Measurements from ENCODE around the gene ILK.

The ILK gene

GRCh38 chr11:6650980-6651379, 47.4 kb downstream of the ILK start:
- H3K9me3 Mint-ChIP-seq, result no peaks in the 10 kb centered on the region
- H3K27me3 Mint-ChIP-seq, result peaks cover 0 to under 1% of the 10 kb centered on the region in 2 donors
- H3K4me1 Mint-ChIP-seq (ENCODE audit: low read depth in 2 of 2), result peaks cover 0 to 1% of the 10 kb centered on the region in 2 donors
- no peak overlapping the region for H3K4me3 Mint-ChIP-seq
- DNase-seq (no peak), ATAC-seq (replicated peaks) (no peak)
- H3K27ac Mint-ChIP-seq, result no peak overlapping the region
- no peaks in the 10 kb centered on the region for H3K36me3 Mint-ChIP-seq (ENCODE audit: insufficient read depth)

- no peak for ATAC-seq (replicated peaks)
- no peak overlapping the region for H3K4me3 Mint-ChIP-seq
- H3K9me3 Mint-ChIP-seq, result no peaks in the 10 kb centered on the region
- peaks cover 4 to 9% of the 10 kb centered on the region in 2 donors for H3K27me3 Mint-ChIP-seq
- no peak for DNase-seq
- no peak overlapping the region for H3K27ac Mint-ChIP-seq
- H3K4me1 Mint-ChIP-seq (ENCODE audit: low read depth in 2 of 2), result peaks cover 0 to 6% of the 10 kb centered on the region in 2 donors
- H3K36me3 Mint-ChIP-seq (ENCODE audit: insufficient read depth), result no peaks in the 10 kb centered on the region
Measured at GRCh38 chr11:6652182-6652581, 48.6 kb downstream of the ILK start.

- H3K9me3 Mint-ChIP-seq, result no peaks in the 10 kb centered on the region
- H3K4me3 Mint-ChIP-seq, result no peak overlapping the region
- DNase-seq, result no peak
- H3K27me3 Mint-ChIP-seq, result peaks cover 4 to 9% of the 10 kb centered on the region in 2 donors
- H3K36me3 Mint-ChIP-seq (ENCODE audit: insufficient read depth), result no peaks in the 10 kb centered on the region
- no peak for ATAC-seq (replicated peaks)
- no peak overlapping the region for H3K27ac Mint-ChIP-seq
- H3K4me1 Mint-ChIP-seq (ENCODE audit: low read depth in 2 of 2), result peaks cover 0 to 6% of the 10 kb centered on the region in 2 donors
Measured at GRCh38 chr11:6653097-6653496, 49.5 kb downstream of the ILK start.

- Mint-ChIP-seq H3K4me1 (ENCODE audit: low read depth in 2 of 2) (peaks cover 0 to 6% of the 10 kb centered on the region in 2 donors), H3K9me3 (no peaks in the 10 kb centered on the region), H3K27me3 (peaks cover 4 to 9% of the 10 kb centered on the region in 2 donors), H3K27ac (no peak overlapping the region), H3K36me3 (ENCODE audit: insufficient read depth) (no peaks in the 10 kb centered on the region), H3K4me3 (no peak overlapping the region)
- ATAC-seq (replicated peaks), result no peak
- DNase-seq, result no peak
Measured at GRCh38 chr11:6653656-6654055, 50.1 kb downstream of the ILK start.

GRCh38 chr11:6654281-6655019, 50.9 kb downstream of the ILK start:
- ATAC-seq (replicated peaks) (no peak), DNase-seq (no peak)
- Mint-ChIP-seq H3K9me3 (no peaks in the 10 kb centered on the region), H3K4me3 (no peak overlapping the region), H3K36me3 (ENCODE audit: insufficient read depth) (no peaks in the 10 kb centered on the region), H3K27me3 (peaks cover 4 to 9% of the 10 kb centered on the region in 2 donors), H3K27ac (no peak overlapping the region), H3K4me1 (ENCODE audit: low read depth in 2 of 2) (peaks cover 0 to 6% of the 10 kb centered on the region in 2 donors)

GRCh38 chr11:6655020-6655789, 51.6 kb downstream of the ILK start:
- Mint-ChIP-seq H3K9me3 (no peaks in the 10 kb centered on the region), H3K27ac (no peak overlapping the region), H3K4me3 (no peak overlapping the region), H3K36me3 (ENCODE audit: insufficient read depth) (no peaks in the 10 kb centered on the region), H3K4me1 (ENCODE audit: low read depth in 2 of 2) (peaks cover 0 to 6% of the 10 kb centered on the region in 2 donors), H3K27me3 (peaks cover 4 to 9% of the 10 kb centered on the region in 2 donors)
- ATAC-seq (replicated peaks) (peak; percentile 56), DNase-seq (no peak)

- Mint-ChIP-seq H3K4me1 (ENCODE audit: low read depth in 2 of 2) (peaks cover 0 to 6% of the 10 kb centered on the region in 2 donors), H3K27ac (peak within 1 kb of the TSS; percentile 38 to 59), H3K4me3 (peak within 1 kb of the TSS; percentile 73 to 81), H3K9me3 (no peaks in the 10 kb centered on the region), H3K27me3 (peaks cover 4 to 9% of the 10 kb centered on the region in 2 donors), H3K36me3 (ENCODE audit: insufficient read depth) (no peaks in the 10 kb centered on the region)
- DNase-seq (no peak), ATAC-seq (replicated peaks) (peak; percentile 34)
Measured at GRCh38 chr11:6655790-6656583, 52.4 kb downstream of the ILK start, which contains the start of gene DCHS1. DCHS1 (minus strand) TSS chr11:6655809; CDS start chr11:6641613, 14,196 bp downstream.

- no peak for DNase-seq
- peak overlapping the region; percentile 38 to 59 for H3K27ac Mint-ChIP-seq
- H3K36me3 Mint-ChIP-seq (ENCODE audit: insufficient read depth), result no peaks in the 10 kb centered on the region
- H3K27me3 Mint-ChIP-seq, result peaks cover 4 to 9% of the 10 kb centered on the region in 2 donors
- no peaks in the 10 kb centered on the region for H3K9me3 Mint-ChIP-seq
- H3K4me1 Mint-ChIP-seq (ENCODE audit: low read depth in 2 of 2), result peaks cover 0 to 6% of the 10 kb centered on the region in 2 donors
- peak overlapping the region; percentile 73 to 81 for H3K4me3 Mint-ChIP-seq
- ATAC-seq (replicated peaks), result no peak
Measured at GRCh38 chr11:6656584-6656915, 53.0 kb downstream of the ILK start.

- ATAC-seq (replicated peaks) (no peak), DNase-seq (no peak)
- no peaks in the 10 kb centered on the region for H3K9me3 Mint-ChIP-seq
- H3K36me3 Mint-ChIP-seq (ENCODE audit: insufficient read depth), result no peaks in the 10 kb centered on the region
- peak overlapping the region; percentile 73 to 81 for H3K4me3 Mint-ChIP-seq
- peaks cover 4 to 9% of the 10 kb centered on the region in 2 donors for H3K27me3 Mint-ChIP-seq
- H3K4me1 Mint-ChIP-seq (ENCODE audit: low read depth in 2 of 2), result peaks cover 0 to 6% of the 10 kb centered on the region in 2 donors
- H3K27ac Mint-ChIP-seq, result no peak overlapping the region
Measured at GRCh38 chr11:6656936-6657335, 53.4 kb downstream of the ILK start.

- no peak overlapping the region for H3K27ac Mint-ChIP-seq
- H3K4me1 Mint-ChIP-seq (ENCODE audit: low read depth in 2 of 2), result peaks cover 0 to 6% of the 10 kb centered on the region in 2 donors
- no peak for ATAC-seq (replicated peaks)
- DNase-seq, result no peak
- H3K36me3 Mint-ChIP-seq (ENCODE audit: insufficient read depth), result no peaks in the 10 kb centered on the region
- peaks cover 4 to 9% of the 10 kb centered on the region in 2 donors for H3K27me3 Mint-ChIP-seq
- H3K4me3 Mint-ChIP-seq, result peak overlapping the region; percentile 73 to 81
- no peaks in the 10 kb centered on the region for H3K9me3 Mint-ChIP-seq
Measured at GRCh38 chr11:6657346-6657745, 53.8 kb downstream of the ILK start.

- DNase-seq (no peak), ATAC-seq (replicated peaks) (no peak)
- no peak overlapping the region for H3K4me3 Mint-ChIP-seq
- peaks cover 0 to 8% of the 10 kb centered on the region in 2 donors for H3K4me1 Mint-ChIP-seq (ENCODE audit: low read depth in 2 of 2)
- H3K36me3 Mint-ChIP-seq (ENCODE audit: insufficient read depth), result no peaks in the 10 kb centered on the region
- peaks cover 4 to 9% of the 10 kb centered on the region in 2 donors for H3K27me3 Mint-ChIP-seq
- no peak overlapping the region for H3K27ac Mint-ChIP-seq
- H3K9me3 Mint-ChIP-seq, result no peaks in the 10 kb centered on the region
Measured at GRCh38 chr11:6658647-6659046, 55.1 kb downstream of the ILK start.
